ENCODE measurements around the gene DNASE1L1.

- TF ChIP-seq CTCF (IDR thresholded peaks at IDR 0.05; ENCODE audit: low read length) (no peak), EZH2 (optimal IDR thresholded peaks at IDR 0.05; ENCODE audit: low read depth, low read length) (no peak), EZH2phosphoT487 (IDR thresholded peaks at IDR 0.05; ENCODE audit: low read length) (no peak)
Measured at GRCh38 chrX:154449618-154450017, 40.6 kb upstream of the DNASE1L1 start.

Measured in MM.1S (cell line).